ENCODE measurements around the gene NEFH.
"Not testable (repeated sequence)": the region's sequence is repeated elsewhere in the genome, so short reads cannot be mapped to it uniquely, and the experiment has no call there.

Gene NEFH

GRCh38 chr22:29479417-29480261, at the start of gene NEFH:
Gene NEFH (plus strand): TSS chr22:29480218. CDS start chr22:29480263, 45 bp downstream.
- no peak for FAIRE-seq

GRCh38 chr22:29431986-29432385, 48.0 kb upstream of the NEFH start:
- FAIRE-seq: no peak

GRCh38 chr22:29433856-29434255, 46.2 kb upstream of the NEFH start:
- FAIRE-seq: no peak

- no peak for FAIRE-seq
Observed at GRCh38 chr22:29434288-29434687, 45.7 kb upstream of the NEFH start.

GRCh38 chr22:29435236-29436136, 44.5 kb upstream of the NEFH start:
- FAIRE-seq: no peak

- not testable (repeated sequence) for FAIRE-seq
Observed at GRCh38 chr22:29438283-29438682, 41.7 kb upstream of the NEFH start, which contains the start of gene RFPL1. Gene RFPL1 (plus strand): TSS chr22:29438583.

- FAIRE-seq: no peak
Observed at GRCh38 chr22:29442976-29443375, 37.0 kb upstream of the NEFH start.

- FAIRE-seq: no peak
Observed at GRCh38 chr22:29443452-29443851, 36.6 kb upstream of the NEFH start.

- no peak for FAIRE-seq
Observed at GRCh38 chr22:29443861-29444792, 35.9 kb upstream of the NEFH start.

- no peak for FAIRE-seq
Observed at GRCh38 chr22:29445508-29445907, 34.5 kb upstream of the NEFH start.

- no peak for FAIRE-seq
Observed at GRCh38 chr22:29447906-29448305, 32.1 kb upstream of the NEFH start.

- FAIRE-seq: no peak
Observed at GRCh38 chr22:29449296-29449875, 30.6 kb upstream of the NEFH start.

- no peak for FAIRE-seq
Observed at GRCh38 chr22:29450222-29450621, 29.8 kb upstream of the NEFH start.

GRCh38 chr22:29451863-29452262, 28.2 kb upstream of the NEFH start:
- FAIRE-seq: no peak

- FAIRE-seq: no peak
Observed at GRCh38 chr22:29454276-29454675, 25.7 kb upstream of the NEFH start.

GRCh38 chr22:29456211-29456671, 23.8 kb upstream of the NEFH start:
- FAIRE-seq: no peak

GRCh38 chr22:29457730-29458129, 22.3 kb upstream of the NEFH start:
- no peak for FAIRE-seq

GRCh38 chr22:29458551-29458950, 21.5 kb upstream of the NEFH start:
- no peak for FAIRE-seq

GRCh38 chr22:29459773-29460172, 20.2 kb upstream of the NEFH start:
- no peak for FAIRE-seq

GRCh38 chr22:29461263-29461662, 18.8 kb upstream of the NEFH start:
- FAIRE-seq: no peak

- FAIRE-seq: no peak
Observed at GRCh38 chr22:29463629-29464028, 16.4 kb upstream of the NEFH start.

- FAIRE-seq: no peak
Observed at GRCh38 chr22:29464581-29464980, 15.4 kb upstream of the NEFH start.

All from endometrium (tissue), 2 donors.